DND-41 (cell line): ENCODE results near the gene SOX18.

Source experiments
- CTCF ChIP-seq: IDR thresholded peaks from 2 replicates; pipeline ENCODE4 v1.5.1; 2012; ENCODE audit warnings: borderline replicate concordance, low read length, moderate library complexity, mild to moderate bottlenecking; ENCODE audit not compliant: poor library complexity, severe bottlenecking; ENCODE audit errors: extremely low read depth
- EZH2 ChIP-seq: IDR thresholded peaks from 3 replicates; pipeline ENCODE4 v1.6.1; 2012; ENCODE audit warnings: borderline replicate concordance, low read depth, mild to moderate bottlenecking, moderate library complexity, low read length, inconsistent platforms; ENCODE audit not compliant: severe bottlenecking

GRCh38 chr20:64064145-64064698 lies 14.8 kb upstream of the SOX18 start:
- no peak for TF ChIP-seq CTCF
- no peak for TF ChIP-seq EZH2
